Esophagus muscularis mucosa (tissue), 4 donors: Measurements from ENCODE around the gene PIGC. TPM values are rescaled to one million over a fixed set of nuclear protein-coding genes. Genes with fewer than 3 reads are reported as not detected.

Experiments used
- DNase-seq: peaks from one replicate; pipeline ENCODE4 v3.0.0-alpha.2; 2017; ENCODE audit errors: extremely low spot score
- H3K27ac ChIP-seq, 4 donors: fragments of 200-600 bp; sonication (generic); replicated peaks in 1 of 4; 1 replicate in 3 of 4; 2 replicates in 1 of 4; pipeline ENCODE4 v1.5.1; 2016 to 2019; ENCODE audit warnings: mild to moderate bottlenecking in 1 of 4
- H3K27me3 ChIP-seq, 4 donors: fragments of 200-600 bp; sonication (generic); one replicate each; pipeline versions ENCODE4 v1.5.1 to v1.6.0; 2016 to 2019
- H3K36me3 ChIP-seq, 4 donors: fragments of 200-600 bp; sonication (generic); one replicate each; pipeline ENCODE4 v1.5.1; 2016 to 2019
- H3K4me1 ChIP-seq, 4 donors: fragments of 200-600 bp; sonication (generic); one replicate each; pipeline ENCODE4 v1.5.1; 2016 to 2019
- H3K4me3 ChIP-seq, 4 donors: fragments of 200-600 bp; sonication (generic); 1 replicate in 2 of 4; 2 replicates in 2 of 4; pipeline ENCODE4 v1.5.1; 2016 to 2019; ENCODE audit warnings: mild to moderate bottlenecking in 4 of 4, moderate library complexity in 1 of 4
- H3K9me3 ChIP-seq, 4 donors: fragments of 200-600 bp; sonication (generic); 1 replicate in 3 of 4; 2 replicates in 1 of 4; pipeline ENCODE4 v1.5.1; 2016 to 2019
- CTCF ChIP-seq, 3 experiments: fragments of 200-600 bp in 2 of 3; fragments of 450-650 bp in 1 of 3; sonication (generic) in 2 of 3; IDR thresholded peaks; one replicate each; pipeline ENCODE4 v1.5.1; 2017 to 2019; ENCODE audit warnings: antibody characterized with exemption in 3 of 3, mild to moderate bottlenecking in 2 of 3, moderate library complexity in 1 of 3
- EP300 ChIP-seq: sonication (generic); formaldehyde crosslinking; IDR thresholded peaks from one replicate; pipeline ENCODE4 v1.6.1; 2017; ENCODE audit warnings: antibody characterized with exemption
- POLR2A ChIP-seq: fragments of 450-650 bp; IDR thresholded peaks from one replicate; pipeline ENCODE4 v1.6.1; 2017; ENCODE audit warnings: antibody characterized with exemption, moderate library complexity, mild to moderate bottlenecking, low read depth
- POLR2AphosphoS5 ChIP-seq, 2 donors: sonication (generic); formaldehyde crosslinking; IDR thresholded peaks; one replicate each; pipeline ENCODE4 v1.6.1; 2017; ENCODE audit warnings: antibody characterized with exemption in 2 of 2
- WGBS: methylation state at CpG from one replicate; pipeline ENCODE4 v1.1.5; 2018; 5-methylcytosine and 5-hydroxymethylcytosine counted together
- intact Hi-C: fragments of 100-400 bp; cut with DNase I; formaldehyde crosslinking; loops from one replicate; pipeline ENCODE4 v1.15.1; 2023
- total RNA-seq, 4 donors: library from RNA; depleted of rRNA; stranded (reverse); fragments of >200 nt; gene quantifications; one replicate each; pipeline versions ENCODE4 v1.1.0 to v1.2.1, GENCODE V29; 2016

Gene PIGC
- total RNA-seq, 4 donors from 2014 or later, result 18.9 to 25.7 (median 20.9) TPM

DNA sequence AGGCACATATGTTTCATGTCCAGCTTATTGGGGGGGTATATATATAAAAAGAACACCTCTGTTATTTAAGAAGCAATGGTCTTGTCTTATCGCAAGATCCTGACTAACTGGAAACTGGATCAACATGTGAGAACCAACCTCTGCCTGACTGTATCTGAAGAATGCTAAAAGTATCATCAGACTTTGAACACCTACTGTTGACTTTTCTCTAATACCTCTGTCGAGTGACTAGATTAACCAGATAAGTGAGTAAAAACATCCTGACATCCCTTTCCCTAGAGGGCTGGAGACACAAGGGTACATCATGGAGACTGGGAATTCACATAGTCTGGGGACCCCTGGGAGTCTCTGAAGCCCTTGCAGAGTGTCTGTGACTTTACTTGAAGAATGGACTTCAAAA, 26.3 kb upstream of the PIGC start:
- no peaks in the 10 kb centered on the region for H3K36me3 ChIP-seq
- WGBS, result 65% methylated on average over 2 of the region's 2 CpGs
- intact Hi-C loops, result no loop called here
- no peak for TF ChIP-seq EP300
- TF ChIP-seq CTCF (IDR thresholded peaks at IDR 0.05), result no peak
- TF ChIP-seq POLR2A, result no peak
- TF ChIP-seq POLR2AphosphoS5 (IDR thresholded peaks at IDR 0.05), result no peak
- H3K4me1 ChIP-seq, result no peaks in the 10 kb centered on the region
- no peak overlapping the region for H3K4me3 ChIP-seq
- H3K9me3 ChIP-seq, result no peaks in the 10 kb centered on the region
- DNase-seq, result no peak
- no peak overlapping the region for H3K27ac ChIP-seq
- H3K27me3 ChIP-seq, result no peaks in the 10 kb centered on the region

- no peaks in the 10 kb centered on the region for H3K9me3 ChIP-seq
- no peaks in the 10 kb centered on the region for H3K36me3 ChIP-seq
- H3K4me1 ChIP-seq, result no peaks in the 10 kb centered on the region
- WGBS, result 94% methylated on average over 3 of the region's 3 CpGs
- no peak overlapping the region for H3K4me3 ChIP-seq
- H3K27ac ChIP-seq, result no peak overlapping the region
- no peaks in the 10 kb centered on the region for H3K27me3 ChIP-seq
- TF ChIP-seq CTCF (IDR thresholded peaks at IDR 0.05) (no peak), EP300 (no peak), POLR2A (no peak), POLR2AphosphoS5 (IDR thresholded peaks at IDR 0.05) (no peak)
- intact Hi-C loops, result no loop called here
- DNase-seq, result no peak
Measured at GRCh38 chr1:172469717-172470116, 25.8 kb upstream of the PIGC start.

- Histone ChIP-seq H3K27me3 (no peaks in the 10 kb centered on the region), H3K4me1 (no peaks in the 10 kb centered on the region), H3K27ac (no peak overlapping the region), H3K9me3 (no peaks in the 10 kb centered on the region), H3K4me3 (no peak overlapping the region), H3K36me3 (no peaks in the 10 kb centered on the region)
- WGBS, result 81% methylated on average over 5 of the region's 5 CpGs
- intact Hi-C loops, result no loop called here
- TF ChIP-seq EP300, result no peak
- no peak for TF ChIP-seq POLR2AphosphoS5 (IDR thresholded peaks at IDR 0.05)
- no peak for TF ChIP-seq POLR2A
- no peak for TF ChIP-seq CTCF (IDR thresholded peaks at IDR 0.05)
- no peak for DNase-seq
Measured at GRCh38 chr1:172468296-172468695, 24.4 kb upstream of the PIGC start.

DNA sequence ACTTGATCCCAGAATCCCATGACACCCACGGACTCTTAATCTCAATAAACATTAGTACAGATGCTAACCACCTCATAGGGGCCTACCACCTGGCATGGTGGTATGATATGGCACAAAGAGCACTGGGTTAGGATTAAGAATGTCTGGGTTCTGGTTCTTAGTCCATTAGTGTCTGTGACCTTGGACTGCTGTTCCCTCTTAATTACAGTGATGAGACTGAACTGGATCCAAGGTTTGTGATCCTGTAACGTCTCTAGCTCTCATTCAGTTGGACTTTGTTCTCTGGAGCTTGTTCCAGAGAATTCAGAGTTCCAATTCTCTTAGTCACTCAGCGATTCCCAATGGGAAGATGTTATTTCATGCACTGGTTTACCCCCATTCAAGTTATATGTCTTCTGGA, 23.6 kb upstream of the PIGC start:
- H3K4me3 ChIP-seq, result no peak overlapping the region
- no peak for DNase-seq
- H3K4me1 ChIP-seq, result no peaks in the 10 kb centered on the region
- no peak overlapping the region for H3K27ac ChIP-seq
- intact Hi-C loops, result no loop called here
- H3K36me3 ChIP-seq, result no peaks in the 10 kb centered on the region
- no peaks in the 10 kb centered on the region for H3K27me3 ChIP-seq
- 63% methylated on average over 3 of the region's 3 CpGs for WGBS
- no peak for TF ChIP-seq EP300
- no peak for TF ChIP-seq CTCF (IDR thresholded peaks at IDR 0.05)
- no peak for TF ChIP-seq POLR2AphosphoS5 (IDR thresholded peaks at IDR 0.05)
- TF ChIP-seq POLR2A, result no peak
- H3K9me3 ChIP-seq, result no peaks in the 10 kb centered on the region

GRCh38 chr1:172466795-172467407, 23.0 kb upstream of the PIGC start:
- Histone ChIP-seq H3K4me1 (no peaks in the 10 kb centered on the region), H3K9me3 (no peaks in the 10 kb centered on the region), H3K27ac (no peak overlapping the region), H3K4me3 (no peak overlapping the region), H3K27me3 (no peaks in the 10 kb centered on the region), H3K36me3 (no peaks in the 10 kb centered on the region)
- no peak for DNase-seq
- TF ChIP-seq EP300 (no peak), POLR2A (no peak), CTCF (IDR thresholded peaks at IDR 0.05) (no peak), POLR2AphosphoS5 (IDR thresholded peaks at IDR 0.05) (no peak)
- WGBS, result 94% methylated on average over 3 of the region's 3 CpGs
- intact Hi-C loops, result no loop called here
